ENCODE measurements around the gene PTS. TPM values are rescaled to one million over a fixed set of nuclear protein-coding genes. Genes with fewer than 3 reads are reported as not detected.

PTS gene
- total and polyA plus RNA-seq, 8 donors = 28.2 to 46.0 (median 38.4) TPM

GRCh38 chr11:112212290-112212689, 13.9 kb upstream of the PTS start:
- ATAC-seq (no peak), DNase-seq (no peak)
- no peak for TF ChIP-seq CTCF (IDR thresholded peaks at IDR 0.05)
- no peaks in the 10 kb centered on the region for H3K4me1 ChIP-seq
- H3K27me3 ChIP-seq = no peaks in the 10 kb centered on the region
- H3K27ac ChIP-seq = no peak overlapping the region
- no peaks in the 10 kb centered on the region for H3K36me3 ChIP-seq
- no peaks in the 10 kb centered on the region for H3K9me3 ChIP-seq
- intact Hi-C loops (cut with DNase I) = loop anchor here in 1 of 2 donors (10.0 kb wide), 1 partner anchor 63 kb away; no protein-coding TSS in a partner anchor
- H3K4me3 ChIP-seq = no peak overlapping the region

- ATAC-seq (no peak), DNase-seq (no peak)
- Histone ChIP-seq H3K36me3 (no peaks in the 10 kb centered on the region), H3K9me3 (no peaks in the 10 kb centered on the region), H3K4me3 (no peak overlapping the region), H3K27ac (no peak overlapping the region), H3K27me3 (no peaks in the 10 kb centered on the region), H3K4me1 (no peaks in the 10 kb centered on the region)
- intact Hi-C loops (cut with DNase I) = loop anchor here in 1 of 2 donors (10.0 kb wide), 1 partner anchor 62 kb away; no protein-coding TSS in a partner anchor
- TF ChIP-seq CTCF (IDR thresholded peaks at IDR 0.05) = no peak
These were observed 13.5 kb upstream of the PTS start for GRCh38 chr11:112212710-112213109.

- Histone ChIP-seq H3K36me3 (no peaks in the 10 kb centered on the region), H3K9me3 (no peaks in the 10 kb centered on the region), H3K4me1 (no peaks in the 10 kb centered on the region), H3K27ac (no peak overlapping the region), H3K27me3 (no peaks in the 10 kb centered on the region), H3K4me3 (no peak overlapping the region)
- intact Hi-C loops (cut with DNase I) = loop anchor here in 1 of 2 donors (10.0 kb wide), 1 partner anchor 61 kb away; no protein-coding TSS in a partner anchor
- DNase-seq (no peak), ATAC-seq (no peak)
- TF ChIP-seq CTCF (IDR thresholded peaks at IDR 0.05) = no peak
These were observed 12.5 kb upstream of the PTS start for GRCh38 chr11:112213753-112214152.

- Histone ChIP-seq H3K4me3 (no peak overlapping the region), H3K4me1 (no peaks in the 10 kb centered on the region), H3K9me3 (no peaks in the 10 kb centered on the region), H3K27ac (no peak overlapping the region), H3K36me3 (no peaks in the 10 kb centered on the region), H3K27me3 (no peaks in the 10 kb centered on the region)
- ATAC-seq = no peak
- TF ChIP-seq CTCF (IDR thresholded peaks at IDR 0.05) = no peak
- DNase-seq = no peak
- intact Hi-C loops (cut with DNase I) = loop anchor here in 1 of 2 donors (10.0 kb wide), 1 partner anchor 59 kb away; no protein-coding TSS in a partner anchor
These were observed 10.6 kb upstream of the PTS start for GRCh38 chr11:112215621-112216020.

GRCh38 chr11:112216561-112217105, 9.6 kb upstream of the PTS start:
- Histone ChIP-seq H3K4me1 (no peaks in the 10 kb centered on the region), H3K36me3 (no peaks in the 10 kb centered on the region), H3K9me3 (no peaks in the 10 kb centered on the region), H3K4me3 (no peak overlapping the region), H3K27ac (no peak overlapping the region), H3K27me3 (no peaks in the 10 kb centered on the region)
- intact Hi-C loops (cut with DNase I) = loop anchor here in 1 of 2 donors (10.0 kb wide), 1 partner anchor 58 kb away; no protein-coding TSS in a partner anchor
- no peak for TF ChIP-seq CTCF (IDR thresholded peaks at IDR 0.05)
- no peak for ATAC-seq
- DNase-seq = no peak

All from left lung (tissue), 10 donors.